NCI-H1436 (cell line): ENCODE measurements around the gene FOXA3.
"Not testable (repeated sequence)": the region's sequence is repeated elsewhere in the genome, so short reads cannot be mapped to it uniquely, and the experiment has no call there.

Experiments used
- DNase-seq: peaks from one replicate; lab custom pipeline; 2025; lab: John Stamatoyannopoulos, UW

FOXA3 gene

DNA sequence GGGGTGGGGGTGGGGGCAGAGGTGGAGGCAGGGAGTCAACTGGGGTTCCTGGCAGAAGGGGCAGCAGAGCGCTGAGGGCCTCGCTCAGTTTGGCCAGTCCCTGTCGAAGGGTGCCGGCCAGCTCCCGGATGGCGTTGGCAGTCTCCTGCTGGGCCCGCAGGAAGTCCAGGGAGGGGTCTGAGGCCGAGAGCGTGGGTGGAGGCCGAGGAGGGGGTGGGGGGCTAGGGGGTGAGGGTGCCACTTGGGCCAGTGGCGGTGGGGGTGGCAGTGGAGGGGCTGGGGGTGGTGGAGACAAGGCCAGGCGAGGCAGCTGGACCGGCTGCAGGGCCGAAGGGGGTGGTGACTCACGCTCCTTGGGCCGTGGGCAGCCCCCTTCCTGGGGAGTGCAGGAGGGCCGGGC, 26.8 kb downstream of the FOXA3 start:
- DNase-seq, result no peak

GRCh38 chr19:45895519-45895972, 31.4 kb downstream of the FOXA3 start:
- no peak for DNase-seq

GRCh38 chr19:45895983-45896599, 32.0 kb downstream of the FOXA3 start:
- not testable (repeated sequence) for DNase-seq

- no peak for DNase-seq
Measured at GRCh38 chr19:45897261-45897812, 33.2 kb downstream of the FOXA3 start.

DNA sequence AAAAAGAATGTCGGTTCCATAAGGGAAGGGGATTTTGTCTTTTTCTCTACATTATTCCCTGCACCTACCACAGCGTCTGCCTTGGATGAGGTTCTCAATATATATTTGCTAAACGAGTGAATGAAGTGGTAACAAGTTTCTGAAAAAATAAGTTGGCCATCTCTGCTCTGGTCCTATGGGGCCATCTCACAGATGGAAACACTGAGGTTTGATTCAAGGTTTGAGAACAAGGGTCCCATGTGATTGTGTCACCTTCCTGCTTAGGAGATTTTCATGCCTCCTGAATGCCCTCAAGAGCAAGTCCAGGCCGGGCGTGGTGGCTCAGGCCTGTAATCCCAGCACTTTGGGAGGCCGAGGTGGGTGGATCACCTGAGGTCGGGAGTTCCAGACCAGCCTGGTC, 35.1 kb downstream of the FOXA3 start:
- DNase-seq, result no peak

GRCh38 chr19:45899919-45900589, 35.9 kb downstream of the FOXA3 start:
- no peak for DNase-seq

DNA sequence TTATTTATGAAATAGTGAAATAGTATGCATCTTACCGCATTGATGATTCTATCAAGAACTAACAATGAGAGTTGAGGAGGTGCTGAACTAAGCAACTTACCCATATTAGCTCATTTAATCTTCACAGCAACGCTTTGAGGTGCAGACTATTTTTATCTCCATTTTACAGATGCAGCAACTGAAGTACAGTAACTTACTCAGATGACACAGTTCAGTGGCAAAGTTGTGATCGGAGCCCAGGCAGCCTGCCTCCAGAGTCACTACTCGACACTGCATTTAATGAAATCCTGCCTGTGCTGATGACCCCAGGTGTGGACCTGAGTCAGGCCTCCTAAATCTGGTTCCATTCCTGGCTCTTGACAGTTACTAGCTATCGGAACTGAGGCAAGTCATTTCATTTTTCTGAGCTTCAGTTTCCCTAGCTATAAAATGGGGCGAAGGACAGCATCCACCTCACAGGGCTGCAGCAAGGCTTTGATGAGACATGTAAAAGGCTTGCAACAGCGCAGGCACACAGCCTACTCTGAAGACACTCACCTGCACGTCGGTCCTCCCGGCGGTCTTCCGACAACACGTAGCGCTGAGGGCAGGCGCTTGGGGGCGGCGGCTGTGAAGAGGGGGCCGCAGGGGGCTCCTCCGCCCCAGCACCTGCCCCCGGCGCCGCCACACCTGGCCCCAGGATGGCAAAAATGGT, 36.8 kb downstream of the FOXA3 start:
- DNase-seq, result no peak

DNA sequence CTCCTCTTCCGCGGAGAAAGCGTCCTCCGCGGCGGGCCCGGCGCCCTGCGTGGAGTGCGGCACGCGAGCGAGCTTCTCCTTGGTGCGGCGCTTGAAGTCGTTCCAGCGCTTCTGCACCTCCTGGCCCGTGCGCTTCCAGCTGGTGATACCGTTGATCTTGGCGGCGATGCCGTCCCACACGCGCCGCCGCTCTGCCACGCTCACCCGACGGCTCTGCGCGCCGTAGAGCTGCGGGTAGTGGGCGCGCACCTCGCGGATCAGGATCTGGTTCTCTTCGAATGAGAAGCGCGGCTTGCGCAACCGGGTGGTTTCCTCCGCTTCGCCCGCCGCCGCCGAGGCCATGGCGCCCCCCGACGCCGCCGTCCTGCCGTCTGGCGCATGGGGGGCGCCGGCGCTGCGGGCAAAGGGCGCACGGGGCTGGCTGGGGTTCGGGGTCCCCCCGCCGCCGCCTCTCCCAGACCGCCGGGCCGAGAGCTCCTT, 37.3 kb downstream of the FOXA3 start:
- DNase-seq, result peak; percentile 5

DNA sequence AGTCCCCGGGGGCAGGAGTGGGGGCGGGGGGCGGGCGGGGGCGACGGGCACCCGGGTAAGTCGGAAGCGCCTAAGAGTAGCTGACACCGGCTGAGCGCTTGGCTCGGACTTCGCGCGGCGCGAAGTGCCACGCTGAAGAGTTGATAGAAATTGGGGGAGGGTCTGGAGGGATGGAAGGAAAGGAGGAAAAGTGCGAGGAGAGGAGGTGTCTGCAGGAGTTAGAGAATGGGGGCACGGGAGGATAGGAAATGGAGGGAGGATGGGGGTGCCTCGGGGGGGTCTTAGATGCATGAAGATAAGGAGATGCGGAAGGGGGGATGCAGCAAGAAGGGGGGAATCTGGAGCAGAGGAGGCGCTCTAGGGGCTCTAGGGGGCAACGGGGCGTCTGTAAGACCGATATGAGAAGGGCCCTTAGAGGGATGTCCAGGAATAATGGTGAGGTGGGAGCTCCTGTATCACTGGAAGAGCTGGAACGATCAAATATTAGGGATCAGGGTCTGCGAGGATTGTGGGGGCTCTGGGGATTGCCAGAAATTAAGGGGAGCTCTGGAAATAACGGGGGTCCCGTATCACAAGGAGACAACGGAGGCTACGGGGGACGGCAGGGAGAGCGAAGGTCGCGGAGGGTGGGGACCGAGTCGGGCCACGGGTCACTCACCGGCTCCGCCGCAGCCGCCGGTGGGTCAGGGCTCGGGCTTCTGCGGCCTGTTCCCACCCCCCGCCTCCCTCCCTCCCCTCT, 38.0 kb downstream of the FOXA3 start, which contains the start of gene MYPOP:
Gene MYPOP, minus strand, starts transcription at position 702 of the 739 bp plus-strand sequence. CDS start 840 bp downstream, outside the sequence.
- no peak for DNase-seq

DNA sequence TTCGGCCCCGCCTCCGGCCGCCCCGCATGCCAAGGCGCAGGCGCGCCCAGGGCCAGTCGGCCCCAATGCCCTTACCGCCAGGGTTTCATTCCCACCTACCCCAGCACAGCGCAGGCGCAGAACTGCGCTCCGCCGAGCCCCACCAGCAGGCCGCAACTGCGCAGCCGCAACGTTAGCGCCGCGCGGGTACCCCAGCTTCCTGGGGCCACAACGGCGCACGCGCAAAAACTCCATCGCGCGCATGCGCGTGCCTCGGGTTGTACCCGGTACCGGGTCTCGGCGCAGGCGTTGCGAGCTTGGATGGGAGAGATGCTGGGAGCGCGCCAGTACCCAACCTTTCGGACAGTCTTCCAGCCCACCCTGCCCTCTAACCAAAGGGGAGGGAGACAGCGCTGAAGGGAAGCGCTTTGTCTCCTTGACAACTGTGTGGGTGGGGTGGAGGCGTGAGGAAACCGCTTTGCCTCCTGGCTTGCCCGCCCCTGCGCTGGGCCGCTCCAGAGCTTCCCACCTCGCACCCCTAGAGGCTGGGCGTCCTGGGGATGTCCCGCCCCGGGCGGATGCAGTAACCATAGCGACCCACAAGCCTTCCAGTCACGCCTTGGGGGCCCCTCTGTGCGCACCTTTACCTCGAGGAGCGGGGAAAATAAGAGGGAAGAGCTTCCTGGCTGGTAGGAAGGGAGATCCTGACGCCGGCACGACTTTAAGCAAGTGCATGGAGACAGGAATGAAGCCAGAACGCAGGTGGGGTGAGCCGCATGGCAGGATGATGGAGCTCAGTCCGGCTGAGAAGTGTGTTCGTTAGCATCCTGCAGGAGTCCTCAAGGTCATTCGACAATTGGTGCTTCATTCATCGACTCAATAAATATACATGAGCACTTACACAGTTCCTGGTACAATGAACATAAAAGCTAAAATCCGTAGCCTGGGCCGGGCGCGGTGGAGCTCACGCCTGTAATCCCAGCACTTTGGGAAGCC, 38.8 kb downstream of the FOXA3 start:
- DNase-seq, result peak; percentile 96

- DNase-seq, result no peak
Measured at GRCh38 chr19:45905011-45905410, 40.9 kb downstream of the FOXA3 start.

DNA sequence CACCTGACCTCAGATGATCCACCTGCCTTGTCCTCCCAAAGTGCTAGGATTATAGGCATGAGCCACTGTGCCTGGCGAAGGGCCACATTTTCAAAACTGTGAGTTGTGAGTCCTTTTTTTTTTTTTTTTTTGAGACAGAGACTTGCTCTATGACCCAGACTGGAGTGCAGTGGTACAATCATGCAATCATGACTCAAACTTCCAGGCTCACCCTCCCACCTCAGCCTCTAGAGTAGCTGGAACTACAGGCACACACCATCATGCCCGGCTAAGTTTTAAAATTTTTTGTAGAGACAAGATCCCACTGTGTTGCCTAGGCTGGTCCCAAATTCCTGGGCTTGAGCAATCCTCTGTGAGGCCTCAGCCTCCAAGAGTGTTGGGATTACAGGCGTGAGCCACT, 42.1 kb downstream of the FOXA3 start:
- no peak for DNase-seq

- no peak for DNase-seq
Measured at GRCh38 chr19:45908956-45909355, 44.8 kb downstream of the FOXA3 start.

- no peak for DNase-seq
Measured at GRCh38 chr19:45911291-45911690, 47.2 kb downstream of the FOXA3 start.

- no peak for DNase-seq
Measured at GRCh38 chr19:45913874-45914830, 50.0 kb downstream of the FOXA3 start, which contains the start of gene NANOS2. Gene NANOS2, minus strand, starts transcription at chr19:45914778. Its CDS starts 85 bp downstream, at chr19:45914693.

GRCh38 chr19:45917421-45918091, 53.4 kb downstream of the FOXA3 start:
- DNase-seq, result no peak

GRCh38 chr19:45918721-45919120, 54.6 kb downstream of the FOXA3 start:
- no peak for DNase-seq

GRCh38 chr19:45919678-45920077, 55.6 kb downstream of the FOXA3 start:
- DNase-seq, result no peak

- DNase-seq, result no peak
Measured at GRCh38 chr19:45920458-45920857, 56.3 kb downstream of the FOXA3 start.
